ENCODE measurements around the gene PLPPR4.

GRCh38 chr1:99328171-99328570, 63.9 kb downstream of the PLPPR4 start:
- TF ChIP-seq ZNF274 (IDR thresholded peaks at IDR 0.05; ENCODE audit: low read depth, low read length) (no peak), POLR2A (IDR thresholded peaks at IDR 0.05; ENCODE audit: borderline replicate concordance, extremely low read depth, insufficient read depth, insufficient read length) (no peak), EZH2 (IDR thresholded peaks at IDR 0.05) (no peak), POLR2AphosphoS5 (IDR thresholded peaks at IDR 0.05; ENCODE audit: low read depth, low read length) (no peak), SIN3A (IDR thresholded peaks at IDR 0.05; ENCODE audit: low read depth) (no peak), ZFX (IDR thresholded peaks at IDR 0.05) (no peak), SRF (IDR thresholded peaks at IDR 0.05; ENCODE audit: low read depth) (no peak), FOSL1 (IDR thresholded peaks at IDR 0.05; ENCODE audit: low read depth) (no peak), EGR1 (IDR thresholded peaks at IDR 0.05; ENCODE audit: low read depth) (no peak), RAD21 (IDR thresholded peaks at IDR 0.05; ENCODE audit: low read depth) (no peak), EZH2phosphoT487 (IDR thresholded peaks at IDR 0.05; ENCODE audit: borderline replicate concordance) (no peak)
- TF ChIP-seq, protein P1, sequence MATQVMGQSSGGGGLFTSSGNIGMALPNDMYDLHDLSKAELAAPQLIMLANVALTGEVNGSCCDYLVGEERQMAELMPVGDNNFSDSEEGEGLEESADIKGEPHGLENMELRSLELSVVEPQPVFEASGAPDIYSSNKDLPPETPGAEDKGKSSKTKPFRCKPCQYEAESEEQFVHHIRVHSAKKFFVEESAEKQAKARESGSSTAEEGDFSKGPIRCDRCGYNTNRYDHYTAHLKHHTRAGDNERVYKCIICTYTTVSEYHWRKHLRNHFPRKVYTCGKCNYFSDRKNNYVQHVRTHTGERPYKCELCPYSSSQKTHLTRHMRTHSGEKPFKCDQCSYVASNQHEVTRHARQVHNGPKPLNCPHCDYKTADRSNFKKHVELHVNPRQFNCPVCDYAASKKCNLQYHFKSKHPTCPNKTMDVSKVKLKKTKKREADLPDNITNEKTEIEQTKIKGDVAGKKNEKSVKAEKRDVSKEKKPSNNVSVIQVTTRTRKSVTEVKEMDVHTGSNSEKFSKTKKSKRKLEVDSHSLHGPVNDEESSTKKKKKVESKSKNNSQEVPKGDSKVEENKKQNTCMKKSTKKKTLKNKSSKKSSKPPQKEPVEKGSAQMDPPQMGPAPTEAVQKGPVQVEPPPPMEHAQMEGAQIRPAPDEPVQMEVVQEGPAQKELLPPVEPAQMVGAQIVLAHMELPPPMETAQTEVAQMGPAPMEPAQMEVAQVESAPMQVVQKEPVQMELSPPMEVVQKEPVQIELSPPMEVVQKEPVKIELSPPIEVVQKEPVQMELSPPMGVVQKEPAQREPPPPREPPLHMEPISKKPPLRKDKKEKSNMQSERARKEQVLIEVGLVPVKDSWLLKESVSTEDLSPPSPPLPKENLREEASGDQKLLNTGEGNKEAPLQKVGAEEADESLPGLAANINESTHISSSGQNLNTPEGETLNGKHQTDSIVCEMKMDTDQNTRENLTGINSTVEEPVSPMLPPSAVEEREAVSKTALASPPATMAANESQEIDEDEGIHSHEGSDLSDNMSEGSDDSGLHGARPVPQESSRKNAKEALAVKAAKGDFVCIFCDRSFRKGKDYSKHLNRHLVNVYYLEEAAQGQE (IDR thresholded peaks at IDR 0.05; ENCODE audit: low read depth) = no peak
- TF ChIP-seq, protein P2, sequence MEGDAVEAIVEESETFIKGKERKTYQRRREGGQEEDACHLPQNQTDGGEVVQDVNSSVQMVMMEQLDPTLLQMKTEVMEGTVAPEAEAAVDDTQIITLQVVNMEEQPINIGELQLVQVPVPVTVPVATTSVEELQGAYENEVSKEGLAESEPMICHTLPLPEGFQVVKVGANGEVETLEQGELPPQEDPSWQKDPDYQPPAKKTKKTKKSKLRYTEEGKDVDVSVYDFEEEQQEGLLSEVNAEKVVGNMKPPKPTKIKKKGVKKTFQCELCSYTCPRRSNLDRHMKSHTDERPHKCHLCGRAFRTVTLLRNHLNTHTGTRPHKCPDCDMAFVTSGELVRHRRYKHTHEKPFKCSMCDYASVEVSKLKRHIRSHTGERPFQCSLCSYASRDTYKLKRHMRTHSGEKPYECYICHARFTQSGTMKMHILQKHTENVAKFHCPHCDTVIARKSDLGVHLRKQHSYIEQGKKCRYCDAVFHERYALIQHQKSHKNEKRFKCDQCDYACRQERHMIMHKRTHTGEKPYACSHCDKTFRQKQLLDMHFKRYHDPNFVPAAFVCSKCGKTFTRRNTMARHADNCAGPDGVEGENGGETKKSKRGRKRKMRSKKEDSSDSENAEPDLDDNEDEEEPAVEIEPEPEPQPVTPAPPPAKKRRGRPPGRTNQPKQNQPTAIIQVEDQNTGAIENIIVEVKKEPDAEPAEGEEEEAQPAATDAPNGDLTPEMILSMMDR (IDR thresholded peaks at IDR 0.05 in 2 of 3, conservative IDR thresholded peaks at IDR 0.05 in 1 of 3; ENCODE audit: borderline replicate concordance in 1 of 3, insufficient read depth in 1 of 3, low read depth in 2 of 3, low read length in 2 of 3) = no peak
- TF ChIP-seq, protein P3, sequence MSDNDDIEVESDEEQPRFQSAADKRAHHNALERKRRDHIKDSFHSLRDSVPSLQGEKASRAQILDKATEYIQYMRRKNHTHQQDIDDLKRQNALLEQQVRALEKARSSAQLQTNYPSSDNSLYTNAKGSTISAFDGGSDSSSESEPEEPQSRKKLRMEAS (IDR thresholded peaks at IDR 0.05) = no peak

Data from HCT116 (cell line).